IMR-90 (cell line): ENCODE results near the gene ATP1A3.

Experiments used
- CEBPB ChIP-seq: IDR thresholded peaks from 2 replicates; pipeline ENCODE4 v1.6.1; 2012; ENCODE audit warnings: low read depth, low read length, improper control_type of control experiment
- CHD1 ChIP-seq: IDR thresholded peaks from 2 replicates; pipeline ENCODE4 v1.6.1; 2012; ENCODE audit warnings: low read depth, low read length, improper control_type of control experiment
- CTCF ChIP-seq: conservative IDR thresholded peaks from 2 replicates; pipeline ENCODE4 v1.5.1; 2012; ENCODE audit warnings: mild to moderate bottlenecking, low read depth, low read length, improper control_type of control experiment
- ELK1 ChIP-seq: fragments of 150-350 bp; IDR thresholded peaks from 2 replicates; pipeline ENCODE4 v1.6.1; 2016; ENCODE audit warnings: low read depth, mild to moderate bottlenecking, low read length, moderate library complexity, borderline replicate concordance
- MAZ ChIP-seq: IDR thresholded peaks from 2 replicates; pipeline ENCODE4 v1.6.1; 2012; ENCODE audit warnings: low read depth, mild to moderate bottlenecking, low read length, improper control_type of control experiment, moderate library complexity, borderline replicate concordance
- MXI1 ChIP-seq: IDR thresholded peaks from 2 replicates; pipeline ENCODE4 v1.6.1; 2012; ENCODE audit warnings: low read depth, mild to moderate bottlenecking, low read length, moderate library complexity, borderline replicate concordance
- POLR2A ChIP-seq: IDR thresholded peaks from 2 replicates; pipeline ENCODE4 v1.6.1; 2012; ENCODE audit warnings: mild to moderate bottlenecking, low read depth, low read length
- RCOR1 ChIP-seq: IDR thresholded peaks from 2 replicates; pipeline ENCODE4 v1.6.1; 2012; ENCODE audit warnings: mild to moderate bottlenecking, low read length, improper control_type of control experiment; ENCODE audit not compliant: insufficient replicate concordance
- SMC3 ChIP-seq: fragments of 150-350 bp; IDR thresholded peaks from 2 replicates; pipeline ENCODE4 v1.6.1; 2016; ENCODE audit warnings: low read depth, mild to moderate bottlenecking, antibody characterized with exemption, low read length, moderate library complexity
- USF2 ChIP-seq: fragments of 150-350 bp; IDR thresholded peaks from 2 replicates; pipeline ENCODE4 v1.6.1; 2017; ENCODE audit warnings: mild to moderate bottlenecking, antibody characterized with exemption, low read length, low read depth

GRCh38 chr19:41941410-41942202, 52.4 kb downstream of the ATP1A3 start:
- TF ChIP-seq CTCF (no peak), CEBPB (no peak), ELK1 (no peak), POLR2A (no peak), SMC3 (no peak), MXI1 (no peak), MAZ (no peak), CHD1 (no peak), RCOR1 (no peak), USF2 (no peak)
